Liver (tissue), 3 donors: Measurements from ENCODE around the gene EVC2.

Experiments
- CTCF ChIP-seq: fragments of 150-350 bp; IDR thresholded peaks from 2 replicates; pipeline ENCODE4 v1.5.1; 2017; ENCODE audit warnings: improper control_type of control experiment, low read depth, low read length; ENCODE audit not compliant: missing input control
- EGR1 ChIP-seq, 2 donors: IDR thresholded peaks; 2 replicates each; pipeline ENCODE4 v1.6.1; 2016 to 2018; ENCODE audit warnings: antibody characterized with exemption in 2 of 2, low read depth in 2 of 2
- HNF4G ChIP-seq: IDR thresholded peaks from 2 replicates; pipeline ENCODE4 v1.6.1; 2016; ENCODE audit warnings: antibody characterized with exemption
- JUND ChIP-seq, 2 donors: IDR thresholded peaks; 2 replicates each; pipeline ENCODE4 v1.6.1; 2016; ENCODE audit warnings: antibody characterized with exemption in 2 of 2
- REST ChIP-seq: IDR thresholded peaks from 2 replicates; pipeline ENCODE4 v1.6.1; 2016; ENCODE audit warnings: antibody characterized with exemption, mild to moderate bottlenecking
- SP1 ChIP-seq: IDR thresholded peaks from 2 replicates; pipeline ENCODE4 v1.6.1; 2018; ENCODE audit warnings: antibody characterized with exemption, mild to moderate bottlenecking
- TAF1 ChIP-seq: conservative IDR thresholded peaks from 2 replicates; pipeline ENCODE4 v1.6.1; 2016; ENCODE audit warnings: antibody characterized with exemption, mild to moderate bottlenecking
- YY1 ChIP-seq: IDR thresholded peaks from 2 replicates; pipeline ENCODE4 v1.6.1; 2016; ENCODE audit warnings: antibody characterized with exemption, mild to moderate bottlenecking
- TF ChIP-seq, protein P1 (sequence below): IDR thresholded peaks from 2 replicates; pipeline ENCODE4 v1.6.1; 2016; ENCODE audit warnings: antibody characterized with exemption
- donor health status: healthy.
- donor health status: healthy.

DNA sequence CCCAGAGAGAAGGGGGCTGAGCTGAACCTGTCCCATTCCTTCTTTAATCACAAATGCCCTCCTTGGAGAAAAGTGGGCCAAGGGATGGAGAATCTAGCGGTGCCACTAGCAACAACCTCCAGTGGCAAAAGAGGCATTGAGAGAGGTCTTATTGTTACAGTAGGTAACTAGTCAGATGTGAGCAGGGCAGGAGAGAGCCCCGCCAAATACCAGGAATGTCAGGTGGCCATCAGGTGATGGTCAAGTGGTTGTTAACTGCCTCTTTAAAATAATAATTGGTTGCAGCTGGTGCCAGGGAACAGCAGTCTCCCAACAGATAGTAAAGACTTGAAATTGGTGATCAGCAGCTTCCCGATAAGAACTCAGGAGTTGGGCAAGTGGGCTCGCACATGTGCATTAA, 116.1 kb downstream of the EVC2 start:
- TF ChIP-seq CTCF, result no peak
- TF ChIP-seq JUND (IDR thresholded peaks at IDR 0.05), result no peak
- no peak for TF ChIP-seq SP1
- TF ChIP-seq HNF4G, result no peak
- TF ChIP-seq REST, result no peak
- TF ChIP-seq, protein P1, sequence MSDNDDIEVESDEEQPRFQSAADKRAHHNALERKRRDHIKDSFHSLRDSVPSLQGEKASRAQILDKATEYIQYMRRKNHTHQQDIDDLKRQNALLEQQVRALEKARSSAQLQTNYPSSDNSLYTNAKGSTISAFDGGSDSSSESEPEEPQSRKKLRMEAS, result no peak
- no peak for TF ChIP-seq YY1
- TF ChIP-seq EGR1 (IDR thresholded peaks at IDR 0.05; ENCODE audit: low read depth in 2 of 2), result no peak
- no peak for TF ChIP-seq TAF1
